NOMO-1 (cell line): ENCODE results near the gene NANP.

ENCODE experiments used
- DNase-seq, 2 experiments: peaks; one replicate each; lab custom pipeline; 2025; ENCODE audit not compliant: unreplicated experiment in 2 of 2; lab: John Stamatoyannopoulos, UW

The NANP gene

DNA sequence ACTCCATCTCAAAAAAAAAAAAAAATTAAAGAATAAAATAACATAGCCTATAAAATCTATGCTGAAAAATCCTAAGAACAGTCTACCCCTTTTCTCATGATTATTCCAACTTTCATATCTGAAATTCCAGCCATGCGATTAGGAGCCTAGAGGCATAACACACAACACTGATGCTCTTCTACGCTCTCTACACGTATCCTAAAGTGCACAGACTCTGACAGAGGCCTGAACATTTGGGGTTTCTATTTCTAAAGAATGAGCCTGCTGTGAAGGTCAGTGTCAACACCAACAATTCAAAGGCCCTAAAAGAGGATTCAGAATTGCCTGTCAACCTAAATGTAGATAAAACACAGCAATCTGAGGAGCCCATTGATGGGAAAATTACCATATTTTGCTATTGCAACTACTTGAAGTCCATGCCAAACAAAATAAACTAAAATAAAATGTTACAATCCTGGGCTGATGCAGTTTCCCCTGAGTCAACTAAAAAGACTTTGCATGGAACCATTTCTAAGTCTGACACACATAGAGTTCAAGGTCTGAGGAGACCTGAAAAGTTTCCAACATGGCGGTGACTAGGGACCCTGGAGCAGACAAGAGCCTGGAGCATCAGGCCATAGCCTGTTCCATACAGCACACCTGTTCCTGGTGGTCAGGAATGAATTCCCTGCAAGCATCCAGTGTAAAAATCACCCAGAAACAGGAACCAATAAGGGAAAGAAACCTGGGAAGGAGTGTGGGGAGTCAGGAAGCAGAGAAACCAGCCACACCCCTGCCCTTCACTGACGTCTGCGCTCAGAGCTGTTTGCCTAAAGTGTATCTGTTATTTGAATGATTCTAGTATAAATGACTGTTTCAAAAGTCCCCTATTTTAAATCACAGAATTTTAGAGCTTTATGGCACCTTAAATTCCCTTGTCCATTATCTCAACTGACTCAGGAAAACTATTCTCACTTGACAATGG is 50.2 kb downstream of the NANP start:
- DNase-seq = no peak

DNA sequence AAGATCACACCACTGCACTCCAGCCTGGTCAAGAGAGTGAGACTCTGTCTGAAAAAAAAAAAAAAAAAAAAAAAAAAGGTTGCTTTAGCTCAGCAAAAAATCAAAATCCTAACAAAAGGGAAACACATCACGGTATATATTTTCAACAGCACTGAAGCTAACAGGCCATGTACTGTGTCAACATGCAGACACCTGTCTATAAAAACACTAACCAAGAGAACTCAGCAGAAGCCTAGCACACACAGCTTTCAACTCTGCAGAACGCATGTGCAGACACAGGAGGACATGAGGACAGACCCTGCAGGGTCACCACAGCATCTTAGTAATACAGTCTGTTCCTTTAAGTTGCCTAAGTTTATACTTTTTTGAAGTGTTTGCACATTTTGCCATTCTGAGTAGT is 52.0 kb downstream of the NANP start:
- no peak for DNase-seq

DNA sequence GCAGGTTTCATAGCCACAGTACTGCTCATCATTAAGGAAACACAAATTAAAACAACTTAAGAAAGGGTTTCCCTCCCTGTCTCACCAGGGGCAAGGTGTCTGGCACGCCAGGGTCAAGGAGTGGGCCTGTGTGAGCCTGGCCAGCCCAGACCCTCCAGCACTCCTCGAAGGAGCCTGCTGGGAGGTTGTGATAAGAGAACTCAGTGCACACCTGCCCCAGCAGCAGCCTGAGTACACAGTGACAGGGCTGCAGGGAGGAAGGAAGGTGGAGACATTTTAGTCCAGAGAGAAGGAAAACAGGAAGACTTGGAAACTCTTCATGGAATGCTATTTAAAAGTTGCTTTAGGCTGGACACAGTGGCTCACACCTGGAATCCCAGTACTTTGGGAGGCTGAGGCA is 52.6 kb downstream of the NANP start:
- no peak for DNase-seq

DNA sequence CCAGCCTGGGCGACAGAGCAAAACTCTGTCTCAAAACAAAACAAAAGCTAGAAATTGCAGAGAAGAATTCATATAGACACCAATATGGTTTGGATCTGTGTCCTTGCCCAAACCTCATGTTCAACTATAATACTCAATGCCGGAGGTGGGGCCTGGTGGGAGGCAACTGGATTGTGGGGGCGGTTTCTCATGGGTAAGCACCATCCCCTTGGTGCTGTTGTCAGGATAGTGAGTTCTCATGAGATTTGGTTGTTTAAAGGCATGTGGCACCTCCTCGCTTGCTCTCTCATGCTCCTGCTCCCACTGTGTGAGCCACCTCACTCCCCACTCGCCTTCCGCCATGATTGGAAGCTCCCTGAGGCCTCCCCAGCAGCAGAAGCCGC is 53.7 kb downstream of the NANP start:
- no peak for DNase-seq

DNA sequence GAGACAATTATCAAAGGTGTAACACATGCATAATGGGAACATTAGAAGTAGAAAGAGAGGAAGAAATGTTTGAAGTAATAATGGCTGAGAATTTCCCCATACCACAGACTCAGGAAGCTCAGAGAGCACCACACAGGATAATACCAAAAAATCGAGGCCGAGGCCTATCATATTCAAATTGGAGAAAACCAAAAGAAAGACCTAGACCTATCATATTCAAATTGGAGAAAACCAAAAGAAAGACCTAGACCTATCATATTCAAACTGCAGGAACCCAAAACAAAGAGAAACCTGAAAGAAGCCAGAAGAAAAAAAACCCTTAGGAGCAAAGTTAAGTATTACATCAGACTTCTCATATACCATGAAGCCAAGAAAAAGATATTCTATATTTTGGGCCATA is 56.5 kb downstream of the NANP start:
- no peak for DNase-seq

DNA sequence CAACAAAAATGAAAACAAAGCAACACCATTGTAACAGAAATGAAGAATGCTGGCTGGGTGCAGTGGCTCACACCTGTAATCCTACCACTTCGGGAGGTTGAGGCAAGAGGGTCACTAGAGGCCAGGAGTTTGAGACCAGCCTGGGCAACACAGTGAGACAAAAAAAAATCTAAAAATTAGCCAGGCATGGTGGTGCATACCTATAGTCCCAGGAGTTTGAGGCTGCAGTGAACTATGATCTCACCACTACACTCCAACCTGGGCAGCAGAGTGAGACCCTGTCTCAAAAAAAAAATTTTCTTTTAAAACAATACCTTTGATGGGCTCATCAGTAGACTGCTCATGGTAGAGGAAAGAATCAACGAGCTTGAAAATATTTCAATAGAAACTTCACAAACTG is 57.0 kb downstream of the NANP start:
- DNase-seq = no peak

DNA sequence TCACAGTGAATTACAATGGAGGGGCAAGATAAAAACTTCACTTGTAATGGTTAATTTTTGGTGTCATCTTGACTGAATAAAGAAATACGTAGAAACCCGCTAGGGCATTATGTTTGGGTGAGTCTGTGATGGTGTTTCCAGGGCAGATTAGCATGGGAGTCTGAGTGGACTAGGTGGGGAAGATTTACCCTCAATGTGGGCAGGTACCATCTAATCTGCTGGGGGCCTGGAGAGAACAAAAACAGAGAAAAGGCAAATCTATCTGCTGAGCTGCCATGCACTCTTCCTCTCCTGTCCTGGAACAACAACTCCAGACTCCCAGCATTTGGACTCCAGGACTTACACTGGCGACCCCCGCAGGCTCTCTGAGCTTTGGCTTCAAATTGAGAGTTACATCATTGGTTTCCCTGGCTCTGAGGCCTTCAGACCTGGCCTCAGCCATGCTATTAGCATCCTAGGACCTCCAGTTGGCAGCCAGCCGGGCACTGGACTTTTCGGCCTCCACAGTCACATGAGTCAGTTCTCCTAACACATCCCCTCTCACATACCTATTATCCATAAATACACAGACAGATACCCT is 58.1 kb downstream of the NANP start:
- no peak for DNase-seq

DNA sequence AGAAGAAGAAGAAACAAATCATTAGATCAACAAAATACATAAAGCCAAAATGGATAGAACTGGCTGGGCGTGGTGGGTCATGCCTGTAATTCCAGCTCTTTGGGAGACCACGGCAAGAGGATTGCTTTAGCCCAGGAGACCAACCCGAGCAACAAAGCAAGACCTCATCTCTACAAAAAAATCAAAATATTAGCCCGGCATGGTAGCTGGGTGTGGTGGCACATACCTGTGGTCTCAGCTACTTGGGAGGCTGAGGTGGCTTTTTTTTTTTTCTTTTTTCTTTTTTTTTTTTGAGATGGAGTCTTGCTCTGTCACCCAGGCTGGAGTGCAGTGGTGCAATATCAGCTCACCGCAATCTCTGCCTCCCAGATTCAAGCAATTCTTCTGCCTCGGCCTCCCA is 59.9 kb downstream of the NANP start:
- no peak for DNase-seq

DNA sequence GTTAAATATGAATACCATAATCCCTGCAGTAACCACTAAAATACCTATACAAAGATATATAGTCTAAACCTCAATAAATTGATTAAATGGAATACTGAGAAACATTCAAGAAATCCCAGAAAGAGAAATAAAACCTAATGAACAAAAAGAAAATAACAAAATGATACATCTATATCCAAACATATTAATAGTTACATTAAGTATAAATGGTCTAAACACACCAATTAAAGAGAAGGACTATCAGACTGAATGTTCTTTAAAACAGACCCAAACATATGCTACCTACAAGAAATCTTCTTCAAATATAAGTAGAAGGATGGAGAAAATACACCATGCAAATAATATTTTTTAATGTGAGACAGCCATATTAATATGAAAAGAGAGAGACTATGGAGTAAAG is 60.5 kb downstream of the NANP start:
- no peak for DNase-seq
